GM06990 (cell line): Measurements from ENCODE around the gene RHOT1.

Experiments used
- DNase-seq: peaks from one replicate; pipeline ENCODE4 v3.0.0-alpha.2; 2011; ENCODE audit not compliant: insufficient read length; ENCODE audit errors: extremely low read depth
- H3K27me3 ChIP-seq: replicated peaks from 2 replicates; pipeline ENCODE4 v1.6.0; 2011; ENCODE audit warnings: low read length; ENCODE audit not compliant: control insufficient read depth, insufficient read depth
- H3K36me3 ChIP-seq: 2 replicates; pipeline ENCODE4 v1.5.1; 2011; ENCODE audit warnings: low read length; ENCODE audit not compliant: control insufficient read depth, insufficient read depth
- H3K4me3 ChIP-seq: replicated peaks from 2 replicates; pipeline ENCODE4 v1.5.1; 2011; ENCODE audit warnings: low read depth, mild to moderate bottlenecking, control low read depth, low read length
- TF ChIP-seq, protein P1 (sequence below): IDR thresholded peaks from 2 replicates; pipeline ENCODE4 v1.5.1; 2011; ENCODE audit warnings: low read length, control low read depth, mild to moderate bottlenecking, inconsistent platforms; ENCODE audit not compliant: insufficient read depth, poor library complexity, severe bottlenecking

The RHOT1 gene

DNA sequence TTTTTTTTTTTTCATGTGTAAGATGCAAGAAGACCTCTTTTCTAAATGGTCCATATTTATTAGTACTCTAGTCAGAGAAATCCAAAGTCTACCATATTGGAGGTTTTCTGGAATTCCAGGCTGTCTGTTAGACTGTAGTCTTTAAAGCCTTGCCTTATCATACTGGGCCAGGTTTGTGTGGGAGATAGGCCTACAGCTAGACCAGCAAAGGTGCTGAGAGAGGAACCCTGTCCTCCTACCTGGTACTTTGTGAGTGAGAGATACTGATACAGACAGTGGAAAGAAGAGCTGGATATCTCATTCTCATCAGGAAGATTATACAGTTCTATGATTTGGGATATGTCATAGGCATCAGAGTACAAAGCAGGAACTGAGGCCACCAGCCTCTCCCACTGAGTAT is 8.1 kb downstream of the RHOT1 start:
- TF ChIP-seq, protein P1, sequence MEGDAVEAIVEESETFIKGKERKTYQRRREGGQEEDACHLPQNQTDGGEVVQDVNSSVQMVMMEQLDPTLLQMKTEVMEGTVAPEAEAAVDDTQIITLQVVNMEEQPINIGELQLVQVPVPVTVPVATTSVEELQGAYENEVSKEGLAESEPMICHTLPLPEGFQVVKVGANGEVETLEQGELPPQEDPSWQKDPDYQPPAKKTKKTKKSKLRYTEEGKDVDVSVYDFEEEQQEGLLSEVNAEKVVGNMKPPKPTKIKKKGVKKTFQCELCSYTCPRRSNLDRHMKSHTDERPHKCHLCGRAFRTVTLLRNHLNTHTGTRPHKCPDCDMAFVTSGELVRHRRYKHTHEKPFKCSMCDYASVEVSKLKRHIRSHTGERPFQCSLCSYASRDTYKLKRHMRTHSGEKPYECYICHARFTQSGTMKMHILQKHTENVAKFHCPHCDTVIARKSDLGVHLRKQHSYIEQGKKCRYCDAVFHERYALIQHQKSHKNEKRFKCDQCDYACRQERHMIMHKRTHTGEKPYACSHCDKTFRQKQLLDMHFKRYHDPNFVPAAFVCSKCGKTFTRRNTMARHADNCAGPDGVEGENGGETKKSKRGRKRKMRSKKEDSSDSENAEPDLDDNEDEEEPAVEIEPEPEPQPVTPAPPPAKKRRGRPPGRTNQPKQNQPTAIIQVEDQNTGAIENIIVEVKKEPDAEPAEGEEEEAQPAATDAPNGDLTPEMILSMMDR = no peak
- no peaks in the 10 kb centered on the region for H3K36me3 ChIP-seq
- H3K27me3 ChIP-seq = no peaks in the 10 kb centered on the region
- H3K4me3 ChIP-seq = no peak overlapping the region
- no peak for DNase-seq

DNA sequence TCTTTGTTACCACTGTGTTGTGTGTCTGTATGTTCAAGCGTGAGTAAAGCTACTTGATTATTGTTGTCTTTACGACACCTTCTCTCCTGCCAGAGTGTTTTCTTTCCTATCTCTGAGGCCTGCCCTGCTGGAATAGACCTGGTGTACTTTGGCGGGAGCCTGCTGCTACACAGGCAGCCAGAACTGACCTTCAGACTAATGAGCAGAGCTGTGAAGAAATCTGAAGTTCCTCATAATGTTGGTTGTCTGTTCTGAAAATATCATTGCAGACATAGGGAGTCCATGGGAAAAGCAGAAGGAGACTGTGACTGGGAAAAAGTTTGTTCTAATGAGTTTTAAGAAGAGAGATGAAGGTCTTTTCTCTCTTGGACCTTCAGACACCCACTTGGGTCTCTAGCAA is 9.8 kb downstream of the RHOT1 start:
- TF ChIP-seq, protein P1 = no peak
- no peak for DNase-seq
- Histone ChIP-seq H3K27me3 (no peaks in the 10 kb centered on the region), H3K36me3 (no peaks in the 10 kb centered on the region; the same call in 1 of the 2 replicates), H3K4me3 (no peak overlapping the region)

DNA sequence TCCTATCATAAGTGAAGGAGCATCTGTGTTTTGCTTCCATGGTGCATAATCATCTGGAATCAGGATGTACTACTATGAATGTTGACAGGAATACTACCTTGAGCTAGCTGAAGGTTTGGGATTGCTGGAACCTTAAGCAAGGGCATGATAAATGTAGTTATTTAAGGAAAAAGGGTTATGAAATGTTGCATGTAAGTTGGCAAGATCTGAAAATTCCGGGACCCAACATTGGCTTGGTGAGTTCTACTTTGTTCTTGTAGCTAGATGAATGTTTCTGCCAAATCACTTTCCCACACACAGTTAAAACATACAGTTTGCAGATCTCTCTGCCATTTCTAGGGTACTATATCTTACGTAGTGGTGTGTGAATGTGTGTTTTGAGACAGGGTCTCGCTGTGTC is 13.6 kb downstream of the RHOT1 start:
- peaks cover 9% of the 10 kb centered on the region for H3K36me3 ChIP-seq
- H3K27me3 ChIP-seq = no peaks in the 10 kb centered on the region
- H3K4me3 ChIP-seq = no peak overlapping the region
- DNase-seq = no peak
- TF ChIP-seq, protein P1 = no peak

DNA sequence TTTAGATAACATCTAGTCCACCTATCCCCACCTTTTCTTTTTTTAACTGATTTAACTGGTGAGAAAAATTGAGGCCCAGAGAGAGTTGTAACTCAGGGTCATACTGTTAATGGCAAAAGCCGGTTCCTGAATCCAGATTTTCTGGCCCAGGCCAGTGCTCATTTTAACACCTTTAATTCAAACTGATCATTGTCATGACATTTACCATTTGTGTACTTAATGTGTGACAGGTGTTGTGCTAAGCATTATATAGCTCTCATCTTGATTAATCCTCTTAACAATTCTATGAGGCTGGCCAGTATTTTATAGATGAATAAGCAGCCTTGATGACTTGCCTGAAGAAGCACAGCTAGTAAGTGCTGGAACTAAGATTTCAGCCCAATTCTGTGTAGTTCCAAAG is 14.4 kb downstream of the RHOT1 start:
- no peak for DNase-seq
- TF ChIP-seq, protein P1 = no peak
- Histone ChIP-seq H3K27me3 (no peaks in the 10 kb centered on the region), H3K36me3 (peaks cover 9% of the 10 kb centered on the region), H3K4me3 (no peak overlapping the region)

DNA sequence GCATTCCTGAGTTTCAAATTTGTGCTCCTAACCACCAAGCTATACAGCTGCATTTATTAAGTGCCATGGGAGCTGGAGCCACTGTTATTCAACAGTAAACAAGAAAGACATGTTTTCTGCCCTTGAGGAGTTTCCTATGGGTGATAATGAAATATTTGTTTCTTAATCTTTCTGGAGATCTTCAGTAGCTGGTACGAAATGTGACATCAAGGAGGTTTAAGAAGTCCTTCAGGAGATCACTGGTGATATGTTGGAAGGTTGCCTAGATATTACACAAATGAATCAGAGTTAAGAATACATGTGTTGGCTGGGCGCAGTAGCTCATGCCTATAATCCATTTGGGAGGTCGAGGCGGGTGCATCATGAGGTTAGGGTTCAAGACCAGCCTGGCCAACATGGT is 14.9 kb downstream of the RHOT1 start:
- TF ChIP-seq, protein P1 = no peak
- no peak overlapping the region for H3K4me3 ChIP-seq
- DNase-seq = no peak
- H3K36me3 ChIP-seq = peaks cover 9% of the 10 kb centered on the region
- H3K27me3 ChIP-seq = no peaks in the 10 kb centered on the region

DNA sequence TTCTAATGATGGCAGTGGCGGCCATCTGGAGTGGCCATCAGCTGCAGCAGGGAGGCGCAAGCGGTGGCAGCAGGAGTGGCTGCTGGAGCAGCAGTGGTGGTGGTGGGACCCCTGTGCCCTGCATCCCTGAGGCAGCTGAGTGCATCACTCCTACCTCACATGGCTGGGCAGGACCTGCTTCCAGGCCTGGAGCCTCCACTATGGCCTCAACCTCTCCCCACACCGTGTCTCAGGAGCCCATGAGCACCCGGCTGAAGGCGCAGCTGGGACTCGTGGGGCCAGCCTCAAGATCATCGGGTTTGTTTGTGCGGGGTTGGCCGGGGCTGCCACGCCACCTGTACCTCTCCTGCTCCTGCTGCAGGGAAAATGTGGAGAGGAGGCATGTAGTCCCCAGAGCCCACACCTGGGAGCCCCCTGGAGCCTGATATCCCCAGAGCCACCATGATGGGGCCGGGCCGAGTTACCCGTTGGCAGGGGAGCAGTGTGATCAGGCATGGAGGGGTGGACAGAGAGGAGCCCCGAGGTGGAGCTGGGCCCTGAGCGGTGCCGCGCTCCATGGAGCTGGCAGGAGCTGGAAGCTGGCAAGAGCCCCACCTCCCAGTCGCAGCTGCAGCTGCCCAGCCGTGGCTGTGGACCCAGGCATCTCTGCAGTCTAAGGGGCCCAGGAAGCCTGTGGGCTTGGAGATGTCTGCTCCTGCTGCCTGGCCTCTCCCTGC is 16.7 kb downstream of the RHOT1 start:
- DNase-seq = no peak
- H3K36me3 ChIP-seq = peaks cover 9% of the 10 kb centered on the region
- no peak overlapping the region for H3K4me3 ChIP-seq
- no peaks in the 10 kb centered on the region for H3K27me3 ChIP-seq
- TF ChIP-seq, protein P1 = no peak
